ENCODE results near the gene KCTD3. TPM values are rescaled to one million over a fixed set of nuclear protein-coding genes. Genes with fewer than 3 reads are reported as not detected.
A peak's percentile ranks its signal among the peaks of the same experiment; 100 is the strongest.

Gene KCTD3
- total RNA-seq, 1 donor from 2014 or later = 26.9 TPM

GRCh38 chr1:215569986-215570824 lies 3.1 kb downstream of the KCTD3 start:
- TF ChIP-seq CTCF (IDR thresholded peaks at IDR 0.05) = no peak
- no peak overlapping the region for H3K4me3 ChIP-seq
- no peak for ATAC-seq
- no peaks in the 10 kb centered on the region for H3K36me3 ChIP-seq
- H3K27me3 ChIP-seq = no peaks in the 10 kb centered on the region
- intact Hi-C loops (cut with DNase I) = no loop called here
- H3K27ac ChIP-seq = no peak overlapping the region
- H3K4me1 ChIP-seq = peaks cover 15% of the 10 kb centered on the region
- H3K9me3 ChIP-seq = no peaks in the 10 kb centered on the region
- no peak for DNase-seq

- no peak for TF ChIP-seq CTCF (IDR thresholded peaks at IDR 0.05)
- no peaks in the 10 kb centered on the region for H3K27me3 ChIP-seq
- H3K4me1 ChIP-seq = no peaks in the 10 kb centered on the region
- intact Hi-C loops (cut with DNase I) = no loop called here
- H3K36me3 ChIP-seq = peaks cover 50% of the 10 kb centered on the region
- ATAC-seq = no peak
- no peak overlapping the region for H3K4me3 ChIP-seq
- no peak for DNase-seq
- no peak overlapping the region for H3K27ac ChIP-seq
- H3K9me3 ChIP-seq = no peaks in the 10 kb centered on the region
Measured at GRCh38 chr1:215581896-215582295, 14.8 kb downstream of the KCTD3 start.

- TF ChIP-seq CTCF (IDR thresholded peaks at IDR 0.05) = no peak
- Histone ChIP-seq H3K27ac (no peak overlapping the region), H3K27me3 (no peaks in the 10 kb centered on the region), H3K4me3 (no peak overlapping the region), H3K9me3 (no peaks in the 10 kb centered on the region), H3K36me3 (peaks cover 41% of the 10 kb centered on the region), H3K4me1 (no peaks in the 10 kb centered on the region)
- no peak for DNase-seq
- intact Hi-C loops (cut with DNase I) = no loop called here
- ATAC-seq = peak; percentile 46
Measured at GRCh38 chr1:215583185-215583749, 16.2 kb downstream of the KCTD3 start.

- no peaks in the 10 kb centered on the region for H3K4me1 ChIP-seq
- intact Hi-C loops (cut with DNase I) = no loop called here
- no peaks in the 10 kb centered on the region for H3K9me3 ChIP-seq
- H3K36me3 ChIP-seq = peaks cover 30% of the 10 kb centered on the region
- no peaks in the 10 kb centered on the region for H3K27me3 ChIP-seq
- ATAC-seq (no peak), DNase-seq (no peak)
- no peak overlapping the region for H3K27ac ChIP-seq
- no peak for TF ChIP-seq CTCF (IDR thresholded peaks at IDR 0.05)
- H3K4me3 ChIP-seq = no peak overlapping the region
Measured at GRCh38 chr1:215584389-215584788, 17.3 kb downstream of the KCTD3 start.

- intact Hi-C loops (cut with DNase I) = no loop called here
- no peak for ATAC-seq
- H3K9me3 ChIP-seq = no peaks in the 10 kb centered on the region
- peaks cover 9% of the 10 kb centered on the region for H3K36me3 ChIP-seq
- no peak overlapping the region for H3K4me3 ChIP-seq
- H3K27me3 ChIP-seq = no peaks in the 10 kb centered on the region
- H3K4me1 ChIP-seq = no peaks in the 10 kb centered on the region
- no peak for DNase-seq
- no peak for TF ChIP-seq CTCF (IDR thresholded peaks at IDR 0.05)
- H3K27ac ChIP-seq = no peak overlapping the region
Measured at GRCh38 chr1:215589650-215590435, 22.7 kb downstream of the KCTD3 start.
